NCI-H1105 (cell line): ENCODE measurements around the gene THBS3.
"Not testable (repeated sequence)": the region's sequence is repeated elsewhere in the genome, so short reads cannot be mapped to it uniquely, and the experiment has no call there.

ENCODE experiments used
- DNase-seq: peaks from one replicate; lab custom pipeline; 2025; lab: John Stamatoyannopoulos, UW

THBS3 gene

GRCh38 chr1:155206891-155207805 is 549 bp downstream of the THBS3 start:
- peak; percentile 85 for DNase-seq

GRCh38 chr1:155205969-155206593 is 1.6 kb downstream of the THBS3 start:
- no peak for DNase-seq

GRCh38 chr1:155205035-155205434 is 2.7 kb downstream of the THBS3 start:
- no peak for DNase-seq

GRCh38 chr1:155202731-155203515 is 4.8 kb downstream of the THBS3 start:
- no peak for DNase-seq

- DNase-seq, result no peak
These were observed 5.5 kb downstream of the THBS3 start for GRCh38 chr1:155202198-155202597.

GRCh38 chr1:155200920-155201319 is 6.8 kb downstream of the THBS3 start:
- no peak for DNase-seq

GRCh38 chr1:155199792-155200191 is 7.9 kb downstream of the THBS3 start:
- DNase-seq, result no peak

- DNase-seq, result no peak
These were observed 9.2 kb downstream of the THBS3 start for GRCh38 chr1:155198547-155198906.

GRCh38 chr1:155197901-155198546 is 9.7 kb downstream of the THBS3 start:
- no peak for DNase-seq

- no peak for DNase-seq
These were observed 10.6 kb downstream of the THBS3 start for GRCh38 chr1:155196893-155197638.

- DNase-seq, result no peak
These were observed 11.4 kb downstream of the THBS3 start for GRCh38 chr1:155196103-155196892.

- no peak for DNase-seq
These were observed 12.2 kb downstream of the THBS3 start for GRCh38 chr1:155195201-155196102.

- DNase-seq, result not testable (repeated sequence)
These were observed 13.8 kb downstream of the THBS3 start for GRCh38 chr1:155193991-155194240.

- peak; percentile 80 for DNase-seq
These were observed 14.3 kb downstream of the THBS3 start for GRCh38 chr1:155193275-155193990.

- peak; percentile 87 for DNase-seq
These were observed 15.1 kb downstream of the THBS3 start for GRCh38 chr1:155192346-155193274.

GRCh38 chr1:155191904-155192303 is 15.8 kb downstream of the THBS3 start:
- no peak for DNase-seq

GRCh38 chr1:155189926-155190325 is 17.8 kb downstream of the THBS3 start:
- not testable (repeated sequence) for DNase-seq

GRCh38 chr1:155188268-155188667 is 19.4 kb downstream of the THBS3 start:
- no peak for DNase-seq
